HG03571 (cell line): ENCODE data around the gene GPR84.

ENCODE experiments used
- ATAC-seq: cut with Tn5 transposase; IDR thresholded peaks from one replicate; pipeline ENCODE4 v1.9.1; 2021; ENCODE audit not compliant: unreplicated experiment

GPR84 gene

GRCh38 chr12:54392485-54393206 lies 28.4 kb upstream of the GPR84 start:
- no peak for ATAC-seq

GRCh38 chr12:54390668-54391551 lies 26.6 kb upstream of the GPR84 start:
- no peak for ATAC-seq

- no peak for ATAC-seq
Measured at GRCh38 chr12:54390176-54390667, 25.9 kb upstream of the GPR84 start.

GRCh38 chr12:54389607-54390175 lies 25.4 kb upstream of the GPR84 start:
- no peak for ATAC-seq

GRCh38 chr12:54389134-54389508 lies 24.8 kb upstream of the GPR84 start:
- ATAC-seq: no peak

- no peak for ATAC-seq
Measured at GRCh38 chr12:54388237-54389133, 24.2 kb upstream of the GPR84 start.

GRCh38 chr12:54387114-54387467 lies 22.8 kb upstream of the GPR84 start:
- no peak for ATAC-seq

- no peak for ATAC-seq
Measured at GRCh38 chr12:54386403-54387113, 22.3 kb upstream of the GPR84 start.

GRCh38 chr12:54385251-54385914 lies 21.1 kb upstream of the GPR84 start:
- no peak for ATAC-seq

GRCh38 chr12:54384591-54385041 lies 20.3 kb upstream of the GPR84 start, which contains the start of gene ZNF385A:
ZNF385A (minus strand) TSS chr12:54384733; CDS start chr12:54384514, 219 bp downstream.
- peak; percentile 51 for ATAC-seq

GRCh38 chr12:54383041-54383609 lies 18.8 kb upstream of the GPR84 start:
- ATAC-seq: no peak

GRCh38 chr12:54381136-54381535 lies 16.9 kb upstream of the GPR84 start:
- no peak for ATAC-seq

- ATAC-seq: peak; percentile 63
Measured at GRCh38 chr12:54379398-54380201, 15.3 kb upstream of the GPR84 start.

- ATAC-seq: no peak
Measured at GRCh38 chr12:54378796-54379397, 14.6 kb upstream of the GPR84 start.

- no peak for ATAC-seq
Measured at GRCh38 chr12:54377797-54378515, 13.7 kb upstream of the GPR84 start.

- no peak for ATAC-seq
Measured at GRCh38 chr12:54377007-54377406, 12.7 kb upstream of the GPR84 start.

GRCh38 chr12:54376596-54376995 lies 12.3 kb upstream of the GPR84 start:
- no peak for ATAC-seq
